ENCODE results near the gene COL23A1.

GRCh38 chr5:178325679-178326373, 264.4 kb downstream of the COL23A1 start:
- TF ChIP-seq GATA2 (IDR thresholded peaks at IDR 0.05; ENCODE audit: low read depth, low read length) = no peak
- no peak for TF ChIP-seq GATA3 (IDR thresholded peaks at IDR 0.05; ENCODE audit: low read depth, low read length)

Measured in SH-SY5Y (cell line).